ENCODE results near the gene SHKBP1. TPM values are rescaled to one million over a fixed set of nuclear protein-coding genes. Genes with fewer than 3 reads are reported as not detected.
"Not testable (repeated sequence)": the region's sequence is repeated elsewhere in the genome, so short reads cannot be mapped to it uniquely, and the experiment has no call there.

The SHKBP1 gene
- total RNA-seq, 1 donor from 2014 or later: 29.2 TPM

DNA sequence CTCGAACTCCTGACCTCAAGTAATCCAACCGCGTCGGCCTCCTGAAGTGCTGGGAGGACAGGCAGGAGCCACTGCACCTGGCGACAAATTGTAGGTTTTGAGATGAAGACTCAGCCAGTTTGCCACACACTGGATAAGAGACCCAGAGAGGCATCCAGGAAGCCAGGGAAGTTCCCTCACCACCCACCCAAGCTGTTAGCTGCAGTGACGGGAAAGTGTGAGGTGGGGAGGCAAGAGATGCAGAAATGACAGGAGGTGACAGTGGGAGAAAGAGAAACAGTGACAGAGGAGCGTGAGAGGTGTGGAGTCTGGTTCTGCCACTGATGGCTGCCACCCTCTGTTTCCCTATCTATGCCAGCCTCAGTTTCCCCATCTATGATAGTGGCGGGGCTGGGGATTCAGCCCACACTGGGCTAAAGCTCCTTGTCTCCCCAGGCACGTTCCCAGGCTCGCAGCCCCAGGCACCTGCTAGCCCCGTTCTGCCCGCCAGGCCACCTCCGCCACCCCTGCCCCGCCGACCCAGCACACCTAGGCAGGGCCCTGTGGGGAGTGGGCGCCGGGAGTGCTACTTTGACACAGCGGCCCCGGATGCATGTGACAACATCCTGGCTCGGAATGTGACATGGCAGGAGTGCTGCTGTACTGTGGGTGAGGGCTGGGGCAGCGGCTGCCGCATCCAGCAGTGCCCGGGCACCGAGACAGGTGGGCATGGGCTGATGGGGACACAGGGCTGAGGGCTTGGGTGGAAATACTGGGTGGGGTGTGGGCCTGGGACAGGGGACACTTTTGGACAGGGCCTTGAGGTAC is 45.5 kb downstream of the SHKBP1 start:
- FAIRE-seq: no peak
- TF ChIP-seq, protein P1, sequence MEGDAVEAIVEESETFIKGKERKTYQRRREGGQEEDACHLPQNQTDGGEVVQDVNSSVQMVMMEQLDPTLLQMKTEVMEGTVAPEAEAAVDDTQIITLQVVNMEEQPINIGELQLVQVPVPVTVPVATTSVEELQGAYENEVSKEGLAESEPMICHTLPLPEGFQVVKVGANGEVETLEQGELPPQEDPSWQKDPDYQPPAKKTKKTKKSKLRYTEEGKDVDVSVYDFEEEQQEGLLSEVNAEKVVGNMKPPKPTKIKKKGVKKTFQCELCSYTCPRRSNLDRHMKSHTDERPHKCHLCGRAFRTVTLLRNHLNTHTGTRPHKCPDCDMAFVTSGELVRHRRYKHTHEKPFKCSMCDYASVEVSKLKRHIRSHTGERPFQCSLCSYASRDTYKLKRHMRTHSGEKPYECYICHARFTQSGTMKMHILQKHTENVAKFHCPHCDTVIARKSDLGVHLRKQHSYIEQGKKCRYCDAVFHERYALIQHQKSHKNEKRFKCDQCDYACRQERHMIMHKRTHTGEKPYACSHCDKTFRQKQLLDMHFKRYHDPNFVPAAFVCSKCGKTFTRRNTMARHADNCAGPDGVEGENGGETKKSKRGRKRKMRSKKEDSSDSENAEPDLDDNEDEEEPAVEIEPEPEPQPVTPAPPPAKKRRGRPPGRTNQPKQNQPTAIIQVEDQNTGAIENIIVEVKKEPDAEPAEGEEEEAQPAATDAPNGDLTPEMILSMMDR (IDR thresholded peaks at IDR 0.05; ENCODE audit: insufficient read depth, low read length, severe bottlenecking): no peak
- no peak for DNase-seq (ENCODE audit: low read depth)
- Histone ChIP-seq H3K27me3 (ENCODE audit: control insufficient read depth, insufficient read depth, low read length) (no peaks in the 10 kb centered on the region), H3K4me3 (ENCODE audit: low read depth, low read length) (no peak overlapping the region), H3K36me3 (ENCODE audit: control insufficient read depth, insufficient read depth, low read length) (peaks cover 32% of the 10 kb centered on the region)

DNA sequence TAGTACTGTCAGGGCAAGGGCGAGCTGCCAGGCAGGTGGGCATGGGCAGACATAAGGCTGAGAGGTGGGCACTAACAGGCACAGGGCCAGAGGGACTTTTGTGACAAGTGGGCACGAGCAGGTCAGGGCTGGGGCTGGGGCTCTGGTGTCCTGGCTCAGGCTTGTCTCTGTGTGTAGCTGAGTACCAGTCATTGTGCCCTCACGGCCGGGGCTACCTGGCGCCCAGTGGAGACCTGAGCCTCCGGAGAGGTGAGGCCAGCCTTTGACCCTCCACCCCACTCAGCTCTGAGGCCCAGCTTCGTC is 46.1 kb downstream of the SHKBP1 start:
- Histone ChIP-seq H3K4me3 (ENCODE audit: low read depth, low read length) (no peak overlapping the region), H3K36me3 (ENCODE audit: control insufficient read depth, insufficient read depth, low read length) (peaks cover 34% of the 10 kb centered on the region), H3K27me3 (ENCODE audit: control insufficient read depth, insufficient read depth, low read length) (no peaks in the 10 kb centered on the region)
- FAIRE-seq: no peak
- DNase-seq (ENCODE audit: low read depth): no peak
- TF ChIP-seq, protein P1 (IDR thresholded peaks at IDR 0.05; ENCODE audit: insufficient read depth, low read length, severe bottlenecking): no peak

DNA sequence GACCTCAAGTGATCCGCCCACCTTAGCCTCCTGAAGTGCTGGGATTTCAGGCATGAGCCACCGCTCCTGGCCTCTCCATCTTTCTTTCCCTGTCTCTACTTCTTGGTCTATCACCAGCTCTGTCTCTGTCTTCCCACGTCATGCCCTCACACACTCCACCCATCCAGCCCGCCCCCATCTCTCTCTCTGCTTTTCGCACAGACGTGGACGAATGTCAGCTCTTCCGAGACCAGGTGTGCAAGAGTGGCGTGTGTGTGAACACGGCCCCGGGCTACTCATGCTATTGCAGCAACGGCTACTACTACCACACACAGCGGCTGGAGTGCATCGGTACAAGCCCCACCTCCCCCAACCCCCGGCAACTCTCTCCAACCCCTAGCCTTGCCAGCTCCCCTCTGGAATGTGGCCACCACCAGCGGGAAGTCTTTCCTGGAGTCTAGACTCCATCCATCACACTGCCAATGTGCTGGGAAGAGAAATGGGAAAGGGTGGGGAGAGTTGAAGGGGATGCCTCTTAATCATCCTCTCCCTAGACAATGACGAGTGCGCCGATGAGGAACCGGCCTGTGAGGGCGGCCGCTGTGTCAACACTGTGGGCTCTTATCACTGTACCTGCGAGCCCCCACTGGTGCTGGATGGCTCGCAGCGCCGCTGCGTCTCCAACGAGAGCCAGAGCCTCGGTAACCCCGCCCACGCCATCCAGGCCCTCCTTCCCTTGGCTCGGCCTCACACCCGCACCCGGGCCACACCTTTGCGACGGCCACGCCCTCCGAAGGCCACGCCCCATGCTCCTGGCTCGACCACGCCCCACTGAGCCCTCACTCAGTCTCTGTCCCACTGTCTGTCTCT is 47.0 kb downstream of the SHKBP1 start:
- TF ChIP-seq, protein P1 (IDR thresholded peaks at IDR 0.05; ENCODE audit: insufficient read depth, low read length, severe bottlenecking): no peak
- FAIRE-seq (no peak), DNase-seq (ENCODE audit: low read depth) (peak; percentile 85)
- Histone ChIP-seq H3K4me3 (ENCODE audit: low read depth, low read length) (no peak overlapping the region), H3K36me3 (ENCODE audit: control insufficient read depth, insufficient read depth, low read length) (peaks cover 32% of the 10 kb centered on the region), H3K27me3 (ENCODE audit: control insufficient read depth, insufficient read depth, low read length) (no peaks in the 10 kb centered on the region)

DNA sequence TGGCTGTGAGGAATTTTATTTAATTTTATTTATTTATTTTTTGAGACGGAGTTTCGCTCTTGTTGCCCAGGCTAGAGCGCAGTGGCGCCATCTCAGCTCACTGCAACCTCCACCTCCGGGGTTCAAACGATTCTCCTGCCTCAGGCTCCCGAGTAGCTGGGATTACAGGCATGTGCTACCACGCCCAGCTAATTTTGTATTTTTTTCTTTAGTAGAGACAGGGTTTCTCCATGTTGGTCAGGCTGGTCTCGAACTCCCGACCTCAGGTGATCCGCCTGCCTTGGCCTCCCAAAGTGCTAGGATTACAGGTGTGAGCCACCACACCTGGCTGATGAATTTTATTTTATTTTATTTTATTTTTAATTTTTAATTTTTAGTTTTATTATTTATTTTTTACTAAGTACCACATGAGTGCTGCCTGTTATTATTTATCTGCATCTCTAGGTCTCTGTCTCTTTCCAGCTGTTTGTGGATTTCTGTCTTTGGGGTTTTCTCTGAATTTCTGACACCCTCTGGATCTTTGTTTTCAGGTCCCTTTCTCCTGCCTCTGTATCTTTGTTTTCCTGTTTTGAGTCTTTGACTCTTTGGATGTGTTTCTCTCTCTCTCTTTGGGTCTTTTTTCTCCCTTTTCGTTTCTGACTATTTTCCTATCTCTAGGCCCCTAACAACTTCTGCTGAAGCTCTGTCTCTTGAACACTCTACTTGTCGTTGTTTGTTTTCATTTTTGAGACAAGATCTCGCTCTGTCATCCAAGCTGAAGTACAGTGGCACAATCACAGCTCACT is 47.9 kb downstream of the SHKBP1 start:
- H3K36me3 ChIP-seq (ENCODE audit: control insufficient read depth, insufficient read depth, low read length): peaks cover 29% of the 10 kb centered on the region
- DNase-seq (ENCODE audit: low read depth); H3K27me3 ChIP-seq (ENCODE audit: control insufficient read depth, insufficient read depth, low read length); H3K4me3 ChIP-seq (ENCODE audit: low read depth, low read length); FAIRE-seq: not testable (repeated sequence)

DNA sequence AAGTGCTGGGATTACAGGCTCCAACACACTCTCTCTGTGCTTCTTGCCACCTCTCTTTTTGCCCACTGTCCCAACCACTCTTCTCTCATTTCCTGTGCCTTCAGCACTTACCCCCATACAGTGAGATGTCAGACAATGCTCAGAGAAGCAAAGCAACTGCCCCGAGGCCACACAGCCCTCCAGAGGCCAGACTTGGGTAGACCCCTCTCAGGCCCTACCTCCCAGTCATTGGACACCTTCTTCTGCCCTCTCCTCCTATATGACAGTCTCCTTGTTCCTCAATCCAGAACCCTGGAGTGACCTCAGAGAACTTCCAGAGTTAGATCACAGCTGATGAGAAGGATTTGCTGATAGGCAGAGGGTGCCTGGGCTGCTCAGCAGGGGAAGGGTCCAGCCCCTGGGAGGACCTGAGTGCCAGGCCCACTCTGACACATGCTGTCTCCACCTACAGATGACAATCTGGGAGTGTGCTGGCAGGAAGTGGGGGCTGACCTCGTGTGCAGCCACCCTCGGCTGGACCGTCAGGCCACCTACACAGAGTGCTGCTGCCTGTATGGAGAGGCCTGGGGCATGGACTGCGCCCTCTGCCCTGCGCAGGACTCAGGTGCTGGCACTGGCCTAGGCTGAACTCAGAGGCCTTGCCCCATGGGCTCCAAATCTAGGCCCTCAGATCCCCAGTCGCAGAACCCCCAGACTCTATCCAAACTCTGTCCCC is 48.9 kb downstream of the SHKBP1 start:
- Histone ChIP-seq H3K4me3 (ENCODE audit: low read depth, low read length) (no peak overlapping the region), H3K36me3 (ENCODE audit: control insufficient read depth, insufficient read depth, low read length) (peaks cover 23% of the 10 kb centered on the region), H3K27me3 (ENCODE audit: control insufficient read depth, insufficient read depth, low read length) (no peaks in the 10 kb centered on the region)
- DNase-seq (ENCODE audit: low read depth) (no peak), FAIRE-seq (no peak)
- TF ChIP-seq, protein P1 (IDR thresholded peaks at IDR 0.05; ENCODE audit: insufficient read depth, low read length, severe bottlenecking): no peak

Data from bronchial epithelial cell (primary cell).